HFFc6 (cell line): ENCODE results near the gene NOTUM. TPM values are rescaled to one million over a fixed set of nuclear protein-coding genes. Genes with fewer than 3 reads are reported as not detected.

Source experiments
- DNase-seq: peaks from one replicate; pipeline ENCODE4 v3.0.0-alpha.2; 2018
- H3K27ac Mint-ChIP-seq: 2 replicates; pipeline ENCODE4 v1.8.0; 2020; ENCODE audit warnings: mild to moderate bottlenecking, mixed read lengths
- H3K27me3 Mint-ChIP-seq: 2 replicates; pipeline ENCODE4 v1.8.0; 2021; ENCODE audit warnings: mild to moderate bottlenecking, moderate library complexity, mixed read lengths; ENCODE audit not compliant: insufficient read depth
- H3K36me3 Mint-ChIP-seq: 2 replicates; pipeline ENCODE4 v1.8.0; 2021; ENCODE audit warnings: low read depth, mixed read lengths
- H3K4me1 Mint-ChIP-seq: 2 replicates; pipeline ENCODE4 v1.8.0; 2020; ENCODE audit warnings: low read depth, mixed read lengths
- H3K4me3 Mint-ChIP-seq: 2 replicates; pipeline ENCODE4 v1.8.0; 2020; ENCODE audit warnings: mild to moderate bottlenecking, moderate library complexity, mixed read lengths
- H3K9me3 Mint-ChIP-seq: 2 replicates; pipeline ENCODE4 v1.8.0; 2020; ENCODE audit warnings: mild to moderate bottlenecking, mixed read lengths
- CTCF ChIP-seq: fragments of 200-600 bp; sonication (generic); IDR thresholded peaks from 2 replicates; pipeline ENCODE4 v1.5.0; 2021; ENCODE audit warnings: antibody characterized with exemption, mild to moderate bottlenecking
- total RNA-seq, 6 experiments: library from RNA; stranded (reverse); fragmentation: NEBNext Ultra II Directional; extraction: Animal tissue kit (Norgen Biotek cat#: 25700); gene quantifications; 2 replicates in 1 of 6; 3 replicates in 5 of 6; pipeline ENCODE4 v1.2.3, GENCODE V29; 2021

Gene NOTUM
- total RNA-seq, 6 experiments from 2014 or later, result 0.10 to 0.14 TPM; not detected in 4

DNA sequence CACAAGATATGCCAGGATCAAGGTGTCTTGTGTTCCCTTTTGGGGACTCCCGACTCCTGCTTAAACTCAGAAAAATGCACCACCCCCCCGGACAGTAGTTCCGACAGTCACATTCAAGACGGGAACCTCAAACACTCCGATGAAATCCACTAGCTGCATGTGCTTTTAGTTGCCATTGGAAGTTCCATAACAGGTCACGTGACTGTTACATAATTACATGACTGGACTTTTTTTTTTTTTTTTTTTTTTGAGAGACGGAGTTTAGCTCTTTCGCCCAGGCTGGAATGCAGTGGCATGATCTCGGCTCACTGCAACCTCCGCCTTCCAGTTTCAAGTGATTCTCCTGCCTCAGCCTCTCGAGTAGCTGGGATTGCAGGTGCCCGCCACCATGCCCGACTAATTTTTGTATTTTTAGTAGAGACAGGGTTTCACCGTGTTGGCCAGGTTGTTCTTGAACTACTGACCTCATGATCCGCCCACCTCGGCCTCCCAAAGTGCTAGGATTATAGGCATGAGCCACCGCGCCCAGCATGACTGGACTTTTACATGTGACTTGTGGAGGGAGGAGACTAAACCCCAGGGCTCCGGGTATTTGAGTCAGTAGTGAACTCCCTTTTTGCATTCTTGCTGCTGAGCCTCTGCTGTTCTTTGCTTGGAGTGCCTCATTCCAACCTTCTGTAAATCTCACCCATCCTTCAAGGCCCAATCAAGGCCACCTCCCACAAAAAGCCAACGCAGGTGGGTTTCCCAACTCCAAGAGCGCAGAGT lies 44.6 kb downstream of the NOTUM start:
- peak; percentile 72 for DNase-seq
- no peak for TF ChIP-seq CTCF
- Mint-ChIP-seq H3K9me3 (no peaks in the 10 kb centered on the region), H3K4me3 (peak overlapping the region; percentile 90), H3K27me3 (no peaks in the 10 kb centered on the region; the same call in 1 of the 2 replicates), H3K4me1 (peaks cover 33% of the 10 kb centered on the region), H3K36me3 (peaks cover 48% of the 10 kb centered on the region), H3K27ac (peak overlapping the region; percentile 70)

GRCh38 chr17:81915331-81915730 lies 45.7 kb downstream of the NOTUM start:
- no peak for TF ChIP-seq CTCF
- H3K9me3 Mint-ChIP-seq, result no peaks in the 10 kb centered on the region
- peaks cover 27% of the 10 kb centered on the region for H3K4me1 Mint-ChIP-seq
- no peak overlapping the region for H3K4me3 Mint-ChIP-seq
- no peaks in the 10 kb centered on the region; the same call in 1 of the 2 replicates for H3K27me3 Mint-ChIP-seq
- H3K36me3 Mint-ChIP-seq, result peaks cover 44% of the 10 kb centered on the region
- DNase-seq, result no peak
- no peak overlapping the region for H3K27ac Mint-ChIP-seq

GRCh38 chr17:81914103-81914850 lies 46.7 kb downstream of the NOTUM start:
- Mint-ChIP-seq H3K27ac (no peak overlapping the region), H3K36me3 (peaks cover 40% of the 10 kb centered on the region)
- no peak for TF ChIP-seq CTCF

GRCh38 chr17:81913394-81914102 lies 47.4 kb downstream of the NOTUM start:
- H3K27me3 Mint-ChIP-seq, result no peaks in the 10 kb centered on the region; the same call in 1 of the 2 replicates
- no peaks in the 10 kb centered on the region for H3K9me3 Mint-ChIP-seq
- peaks cover 35% of the 10 kb centered on the region for H3K36me3 Mint-ChIP-seq
- no peak overlapping the region for H3K4me3 Mint-ChIP-seq
- no peak for TF ChIP-seq CTCF
- no peak for DNase-seq
- peaks cover 18% of the 10 kb centered on the region for H3K4me1 Mint-ChIP-seq
- no peak overlapping the region for H3K27ac Mint-ChIP-seq

More at GRCh38 chr17:81914103-81914850, 46.7 kb downstream of the NOTUM start:
- no peak overlapping the region for H3K4me3 Mint-ChIP-seq
- no peaks in the 10 kb centered on the region for H3K9me3 Mint-ChIP-seq
- H3K4me1 Mint-ChIP-seq, result peaks cover 24% of the 10 kb centered on the region
- DNase-seq, result no peak
- no peaks in the 10 kb centered on the region; the same call in 1 of the 2 replicates for H3K27me3 Mint-ChIP-seq

DNA sequence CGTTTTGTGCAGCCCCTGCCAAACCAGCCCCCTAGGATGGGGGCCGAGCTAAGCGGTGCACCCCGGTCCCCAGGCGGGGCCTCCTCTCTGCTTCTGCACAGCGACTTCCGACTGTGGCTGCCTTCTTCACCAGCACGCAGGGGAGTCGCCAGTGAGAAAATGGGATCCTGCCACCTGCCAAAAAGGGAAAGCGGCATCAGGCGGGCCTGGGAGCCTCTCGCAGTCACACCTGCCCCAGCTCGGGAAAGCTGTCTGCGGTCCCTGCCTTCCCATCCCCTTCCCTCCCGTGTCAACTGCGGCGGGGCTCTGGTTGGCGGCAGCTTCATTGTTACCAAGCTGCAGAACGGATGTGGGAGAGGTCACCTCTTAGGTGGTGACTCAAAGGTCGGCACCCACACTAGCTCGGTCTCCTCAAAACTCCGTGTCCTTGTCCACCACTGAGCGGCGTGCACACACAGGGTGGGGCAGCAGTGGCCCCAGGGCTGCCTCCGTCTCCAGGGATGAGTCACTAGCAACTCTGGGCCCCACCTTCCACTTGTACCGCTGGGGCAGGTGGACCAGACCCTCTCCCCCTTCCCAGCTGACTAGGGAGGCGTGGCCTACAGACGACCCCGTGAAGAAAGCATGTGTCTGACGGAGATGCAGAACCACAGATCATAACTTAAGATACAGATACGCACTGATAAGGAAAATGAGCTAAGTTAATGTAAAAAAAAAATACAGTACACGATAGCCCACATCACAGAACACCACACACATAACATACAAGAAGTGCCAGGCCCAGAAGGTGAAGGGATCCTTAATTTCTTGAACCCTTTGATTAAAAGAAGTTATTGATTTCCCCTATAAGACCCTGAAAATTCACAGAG lies 48.3 kb downstream of the NOTUM start:
- Mint-ChIP-seq H3K4me1 (peaks cover 18% of the 10 kb centered on the region), H3K36me3 (peaks cover 35% of the 10 kb centered on the region), H3K4me3 (no peak overlapping the region), H3K9me3 (no peaks in the 10 kb centered on the region), H3K27ac (no peak overlapping the region), H3K27me3 (no peaks in the 10 kb centered on the region; the same call in 1 of the 2 replicates)
- no peak for DNase-seq
- TF ChIP-seq CTCF, result no peak
